ENCODE results near the gene CRHR2.

DNA sequence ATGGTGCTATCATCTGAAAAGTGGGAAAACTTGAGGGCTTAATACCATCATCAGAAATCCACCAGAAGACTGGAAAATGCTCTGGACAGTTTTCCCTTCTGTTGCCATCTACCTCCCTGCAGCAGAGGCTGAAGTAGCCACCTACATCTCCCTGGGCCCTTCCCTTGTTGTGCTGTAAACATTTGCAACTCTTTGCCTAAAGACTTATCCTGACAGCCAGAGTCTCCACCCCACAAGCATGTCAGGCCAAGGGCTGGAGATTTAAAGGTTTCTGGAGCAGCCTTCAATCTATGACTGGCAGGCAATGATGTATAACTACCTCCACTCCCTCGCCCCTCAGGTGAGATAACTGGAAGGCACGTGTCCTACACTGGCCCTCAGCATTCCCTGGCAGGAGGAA lies 39.9 kb upstream of the CRHR2 start:
- TF ChIP-seq, protein P1, sequence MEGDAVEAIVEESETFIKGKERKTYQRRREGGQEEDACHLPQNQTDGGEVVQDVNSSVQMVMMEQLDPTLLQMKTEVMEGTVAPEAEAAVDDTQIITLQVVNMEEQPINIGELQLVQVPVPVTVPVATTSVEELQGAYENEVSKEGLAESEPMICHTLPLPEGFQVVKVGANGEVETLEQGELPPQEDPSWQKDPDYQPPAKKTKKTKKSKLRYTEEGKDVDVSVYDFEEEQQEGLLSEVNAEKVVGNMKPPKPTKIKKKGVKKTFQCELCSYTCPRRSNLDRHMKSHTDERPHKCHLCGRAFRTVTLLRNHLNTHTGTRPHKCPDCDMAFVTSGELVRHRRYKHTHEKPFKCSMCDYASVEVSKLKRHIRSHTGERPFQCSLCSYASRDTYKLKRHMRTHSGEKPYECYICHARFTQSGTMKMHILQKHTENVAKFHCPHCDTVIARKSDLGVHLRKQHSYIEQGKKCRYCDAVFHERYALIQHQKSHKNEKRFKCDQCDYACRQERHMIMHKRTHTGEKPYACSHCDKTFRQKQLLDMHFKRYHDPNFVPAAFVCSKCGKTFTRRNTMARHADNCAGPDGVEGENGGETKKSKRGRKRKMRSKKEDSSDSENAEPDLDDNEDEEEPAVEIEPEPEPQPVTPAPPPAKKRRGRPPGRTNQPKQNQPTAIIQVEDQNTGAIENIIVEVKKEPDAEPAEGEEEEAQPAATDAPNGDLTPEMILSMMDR (conservative IDR thresholded peaks at IDR 0.05 in 1 of 2, IDR thresholded peaks at IDR 0.05 in 1 of 2; ENCODE audit: extremely low read depth in 1 of 2, insufficient read depth in 1 of 2, low read depth in 1 of 2, low read length in 2 of 2) = no peak
- no peak for TF ChIP-seq EZH2 (IDR thresholded peaks at IDR 0.05; ENCODE audit: borderline replicate concordance, low read length)

Data from mammary epithelial cell (primary cell).